Measurements from ENCODE around the gene ANKLE1.

DNA sequence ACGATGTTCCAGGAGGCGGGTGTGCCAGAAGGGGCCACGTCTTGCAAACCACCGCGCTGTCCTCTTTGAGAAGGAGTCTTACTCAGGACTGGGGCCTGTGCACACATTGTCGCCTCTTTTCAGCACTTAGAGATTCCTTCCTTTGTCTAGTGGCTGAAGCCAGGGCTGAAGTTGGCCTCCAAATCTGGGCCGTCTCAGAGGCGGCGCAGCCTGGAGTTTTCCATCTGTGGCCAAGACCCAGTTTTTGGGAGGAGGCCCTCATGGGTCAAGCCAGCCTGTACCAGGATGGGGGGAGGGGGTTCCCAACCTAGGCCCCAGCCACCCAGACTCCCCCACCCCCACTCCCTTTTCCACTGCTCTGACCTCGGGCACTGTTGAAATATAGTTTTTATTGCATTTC, 41.2 kb downstream of the ANKLE1 start:
- TF ChIP-seq, protein P1, sequence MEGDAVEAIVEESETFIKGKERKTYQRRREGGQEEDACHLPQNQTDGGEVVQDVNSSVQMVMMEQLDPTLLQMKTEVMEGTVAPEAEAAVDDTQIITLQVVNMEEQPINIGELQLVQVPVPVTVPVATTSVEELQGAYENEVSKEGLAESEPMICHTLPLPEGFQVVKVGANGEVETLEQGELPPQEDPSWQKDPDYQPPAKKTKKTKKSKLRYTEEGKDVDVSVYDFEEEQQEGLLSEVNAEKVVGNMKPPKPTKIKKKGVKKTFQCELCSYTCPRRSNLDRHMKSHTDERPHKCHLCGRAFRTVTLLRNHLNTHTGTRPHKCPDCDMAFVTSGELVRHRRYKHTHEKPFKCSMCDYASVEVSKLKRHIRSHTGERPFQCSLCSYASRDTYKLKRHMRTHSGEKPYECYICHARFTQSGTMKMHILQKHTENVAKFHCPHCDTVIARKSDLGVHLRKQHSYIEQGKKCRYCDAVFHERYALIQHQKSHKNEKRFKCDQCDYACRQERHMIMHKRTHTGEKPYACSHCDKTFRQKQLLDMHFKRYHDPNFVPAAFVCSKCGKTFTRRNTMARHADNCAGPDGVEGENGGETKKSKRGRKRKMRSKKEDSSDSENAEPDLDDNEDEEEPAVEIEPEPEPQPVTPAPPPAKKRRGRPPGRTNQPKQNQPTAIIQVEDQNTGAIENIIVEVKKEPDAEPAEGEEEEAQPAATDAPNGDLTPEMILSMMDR (IDR thresholded peaks at IDR 0.05; ENCODE audit: extremely low read depth in 1 of 2, insufficient read depth in 1 of 2, low read depth in 1 of 2, low read length in 2 of 2) = no peak
- TF ChIP-seq, protein P2, sequence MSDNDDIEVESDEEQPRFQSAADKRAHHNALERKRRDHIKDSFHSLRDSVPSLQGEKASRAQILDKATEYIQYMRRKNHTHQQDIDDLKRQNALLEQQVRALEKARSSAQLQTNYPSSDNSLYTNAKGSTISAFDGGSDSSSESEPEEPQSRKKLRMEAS (IDR thresholded peaks at IDR 0.05; ENCODE audit: insufficient read depth, insufficient read length) = no peak
- TF ChIP-seq EZH2 (IDR thresholded peaks at IDR 0.05; ENCODE audit: borderline replicate concordance, low read depth, low read length, severe bottlenecking) (no peak), POLR2A (IDR thresholded peaks at IDR 0.05; ENCODE audit: low read depth, low read length) (no peak), POLR2AphosphoS5 (IDR thresholded peaks at IDR 0.05; ENCODE audit: insufficient read depth, low read depth, low read length) (no peak), JUN (IDR thresholded peaks at IDR 0.05; ENCODE audit: borderline replicate concordance, insufficient read depth, insufficient read length, low read depth) (no peak), GATA2 (IDR thresholded peaks at IDR 0.05; ENCODE audit: insufficient read depth, insufficient read length, low read depth, low read length) (no peak), MYC (IDR thresholded peaks at IDR 0.05; ENCODE audit: low read depth, low read length) (no peak), FOS (IDR thresholded peaks at IDR 0.05; ENCODE audit: borderline replicate concordance, insufficient read depth, low read length) (no peak)
